ENCODE data around the gene SRPRA.
"Not testable (repeated sequence)": the region's sequence is repeated elsewhere in the genome, so short reads cannot be mapped to it uniquely, and the experiment has no call there.

The SRPRA gene

GRCh38 chr11:126282736-126283591, 14.3 kb upstream of the SRPRA start, which contains the start of gene TIRAP:
TIRAP (plus strand) TSS chr11:126283093; CDS start chr11:126290895, 7,802 bp downstream.
- DNase-seq = peak; percentile 49

- DNase-seq = peak; percentile 22
These were observed 13.7 kb upstream of the SRPRA start for GRCh38 chr11:126282361-126282735.

- no peak for DNase-seq
These were observed 13.0 kb upstream of the SRPRA start for GRCh38 chr11:126281666-126282175.

- no peak for DNase-seq
These were observed 12.6 kb upstream of the SRPRA start for GRCh38 chr11:126281245-126281644.

GRCh38 chr11:126280595-126280994, 11.9 kb upstream of the SRPRA start:
- no peak for DNase-seq

GRCh38 chr11:126279191-126279590, 10.5 kb upstream of the SRPRA start:
- DNase-seq = no peak

GRCh38 chr11:126277780-126278179, 9.1 kb upstream of the SRPRA start:
- no peak for DNase-seq

- no peak for DNase-seq
These were observed 8.6 kb upstream of the SRPRA start for GRCh38 chr11:126277322-126277721.

- DNase-seq = no peak
These were observed 361 bp downstream of the SRPRA start for GRCh38 chr11:126268361-126268707.

GRCh38 chr11:126267650-126268049, 1.0 kb downstream of the SRPRA start:
- no peak for DNase-seq

- no peak for DNase-seq
These were observed 2.9 kb downstream of the SRPRA start for GRCh38 chr11:126265811-126266210.

GRCh38 chr11:126263489-126263888, 5.2 kb downstream of the SRPRA start:
- DNase-seq = no peak

GRCh38 chr11:126262216-126262615, 6.5 kb downstream of the SRPRA start:
- DNase-seq = no peak

- DNase-seq = no peak
These were observed 10.9 kb downstream of the SRPRA start for GRCh38 chr11:126257764-126258163.

GRCh38 chr11:126257144-126257543, 11.6 kb downstream of the SRPRA start:
- DNase-seq = no peak

GRCh38 chr11:126256216-126256615, 12.5 kb downstream of the SRPRA start:
- DNase-seq = no peak

GRCh38 chr11:126255507-126255906, 13.2 kb downstream of the SRPRA start:
- DNase-seq = not testable (repeated sequence)

GRCh38 chr11:126254819-126255218, 13.9 kb downstream of the SRPRA start:
- no peak for DNase-seq

GRCh38 chr11:126253265-126253664, 15.4 kb downstream of the SRPRA start:
- no peak for DNase-seq

GRCh38 chr11:126246636-126247035, 22.1 kb downstream of the SRPRA start:
- no peak for DNase-seq

GRCh38 chr11:126233391-126233790, 35.3 kb downstream of the SRPRA start:
- DNase-seq = no peak

- DNase-seq = no peak
These were observed 36.0 kb downstream of the SRPRA start for GRCh38 chr11:126232683-126233082.

GRCh38 chr11:126231725-126232459, 36.8 kb downstream of the SRPRA start:
- DNase-seq = no peak
